Hepatocyte (in vitro differentiated cells): ENCODE measurements around the gene TMEM184C. TPM values are rescaled to one million over a fixed set of nuclear protein-coding genes. Genes with fewer than 3 reads are reported as not detected.
A peak's percentile ranks its signal among the peaks of the same experiment; 100 is the strongest.

Source experiments
- DNase-seq: peaks from one replicate; pipeline ENCODE4 v3.0.0-alpha.2; 2016; ENCODE audit warnings: low spot score
- H2AFZ ChIP-seq: fragments of 200-600 bp; sonication (generic); 2 replicates; pipeline ENCODE4 v1.6.0; 2016; ENCODE audit warnings: antibody characterized with exemption, mild to moderate bottlenecking
- H3K27ac ChIP-seq: fragments of 200-600 bp; sonication (generic); 2 replicates; pipeline ENCODE4 v1.5.1; 2016; ENCODE audit warnings: mild to moderate bottlenecking
- H3K27me3 ChIP-seq: fragments of 200-600 bp; sonication (generic); 2 replicates; pipeline ENCODE4 v1.6.1; 2016
- H3K36me3 ChIP-seq: fragments of 200-600 bp; sonication (generic); replicated peaks from 2 replicates; pipeline ENCODE4 v1.5.1; 2016; ENCODE audit warnings: low read depth; ENCODE audit not compliant: insufficient read depth
- H3K4me1 ChIP-seq: fragments of 200-600 bp; sonication (generic); 2 replicates; pipeline ENCODE4 v1.5.1; 2016; ENCODE audit warnings: mild to moderate bottlenecking, moderate library complexity; ENCODE audit not compliant: insufficient read depth
- H3K4me2 ChIP-seq: fragments of 200-600 bp; sonication (generic); 2 replicates; pipeline ENCODE4 v1.6.0; 2016
- H3K4me3 ChIP-seq: fragments of 200-600 bp; sonication (generic); 2 replicates; pipeline ENCODE4 v1.5.1; 2016; ENCODE audit warnings: mild to moderate bottlenecking
- H3K79me2 ChIP-seq: fragments of 200-600 bp; sonication (generic); 2 replicates; pipeline ENCODE4 v1.6.0; 2017; ENCODE audit warnings: mild to moderate bottlenecking
- H3K9me2 ChIP-seq: fragments of 200-600 bp; sonication (generic); replicated peaks from 2 replicates; pipeline ENCODE4 v1.6.0; 2017; ENCODE audit warnings: mild to moderate bottlenecking; ENCODE audit not compliant: insufficient read depth
- H3K9me3 ChIP-seq: fragments of 200-600 bp; sonication (generic); 2 replicates; pipeline ENCODE4 v1.5.1; 2016; ENCODE audit warnings: low read depth, mild to moderate bottlenecking
- H4K20me1 ChIP-seq: fragments of 200-600 bp; sonication (generic); 2 replicates; pipeline ENCODE4 v1.6.0; 2016; ENCODE audit warnings: mild to moderate bottlenecking; ENCODE audit not compliant: insufficient read depth, poor library complexity, severe bottlenecking
- CTCF ChIP-seq: fragments of 200-600 bp; sonication (generic); IDR thresholded peaks from 2 replicates; pipeline ENCODE4 v1.5.1; 2016; ENCODE audit warnings: antibody characterized with exemption, mild to moderate bottlenecking; ENCODE audit not compliant: poor library complexity
- EZH2 ChIP-seq: fragments of 200-600 bp; sonication (generic); IDR thresholded peaks from 2 replicates; pipeline ENCODE4 v1.6.1; 2016; ENCODE audit warnings: antibody characterized with exemption, mild to moderate bottlenecking, borderline replicate concordance
- EZH2phosphoT487 ChIP-seq: fragments of 200-600 bp; sonication (generic); IDR thresholded peaks from one replicate; pipeline ENCODE4 v1.6.1; 2018; ENCODE audit warnings: antibody characterized with exemption, mild to moderate bottlenecking, low read depth, moderate library complexity; ENCODE audit not compliant: unreplicated experiment, severe bottlenecking
- WGBS: methylation state at CpG from one replicate; pipeline ENCODE4 v1.1.6; 2016; ENCODE audit warnings: low lambda C conversion rate; ENCODE audit errors: missing lambda C conversion rate; 5-methylcytosine and 5-hydroxymethylcytosine counted together
- polyA plus RNA-seq: library from polyadenylated mRNA; unstranded; fragments of >200 nt; fragmentation: Nextera tagmentation; extraction: Ambion mirVana; gene quantifications from 2 replicates; pipeline ENCODE4 v1.2.1, GENCODE V29; 2016
- total RNA-seq: library from RNA; depleted of rRNA; stranded (reverse); fragments of >200 nt; gene quantifications from 2 replicates; pipeline ENCODE4 v1.2.3, GENCODE V29; 2014

The TMEM184C gene
- total RNA-seq, result 43.0 and 49.5 TPM in 2 replicates
- polyA plus RNA-seq, result 34.5 and 43.9 TPM in 2 replicates

- H3K27me3 ChIP-seq, result no peaks in the 10 kb centered on the region
- H4K20me1 ChIP-seq, result peaks cover 5% of the 10 kb centered on the region
- peaks cover 45% of the 10 kb centered on the region for H3K79me2 ChIP-seq
- H3K4me3 ChIP-seq, result peak within 1 kb of the TSS; percentile 43
- peak within 1 kb of the TSS; percentile 85 for H3K4me2 ChIP-seq
- TF ChIP-seq EZH2phosphoT487, result no peak
- no peak for TF ChIP-seq EZH2
- no peak for TF ChIP-seq CTCF
- H3K9me2 ChIP-seq, result no peaks in the 10 kb centered on the region
- DNase-seq, result peak; percentile 97
- H3K4me1 ChIP-seq, result peaks cover 22% of the 10 kb centered on the region
- H2AFZ ChIP-seq, result peak within 1 kb of the TSS; percentile 71
- H3K9me3 ChIP-seq, result no peaks in the 10 kb centered on the region
- 1% methylated on average over 36 of the region's 37 CpGs for WGBS
- H3K36me3 ChIP-seq, result no peaks in the 10 kb centered on the region
- H3K27ac ChIP-seq, result peak within 1 kb of the TSS; percentile 92
Measured at GRCh38 chr4:147617173-147617840, at the start of gene TMEM184C. TSS of gene TMEM184C (plus strand) at chr4:147617397. CDS start at chr4:147617957, 560 bp downstream.

- WGBS, result 54% methylated on average over 4 of the region's 4 CpGs
- H3K4me3 ChIP-seq, result no peak overlapping the region
- no peaks in the 10 kb centered on the region for H3K27me3 ChIP-seq
- no peak for DNase-seq
- no peaks in the 10 kb centered on the region for H3K4me1 ChIP-seq
- H3K9me2 ChIP-seq, result no peaks in the 10 kb centered on the region
- H2AFZ ChIP-seq, result no peak overlapping the region
- no peak overlapping the region for H3K4me2 ChIP-seq
- H3K36me3 ChIP-seq, result no peaks in the 10 kb centered on the region
- H4K20me1 ChIP-seq, result no peaks in the 10 kb centered on the region
- TF ChIP-seq CTCF (peak; percentile 29), EZH2phosphoT487 (no peak)
- H3K9me3 ChIP-seq, result no peaks in the 10 kb centered on the region
- H3K79me2 ChIP-seq, result no peaks in the 10 kb centered on the region
- H3K27ac ChIP-seq, result peak overlapping the region; percentile 59
Measured at GRCh38 chr4:147570616-147571015, 46.6 kb upstream of the TMEM184C start.

- peak overlapping the region; percentile 59 for H3K27ac ChIP-seq
Measured at GRCh38 chr4:147571036-147571770, 46.0 kb upstream of the TMEM184C start.

More at GRCh38 chr4:147571036-147571770, 46.0 kb upstream of the TMEM184C start:
- 52% methylated on average over 5 of the region's 5 CpGs for WGBS
- H3K36me3 ChIP-seq, result no peaks in the 10 kb centered on the region
- H3K4me1 ChIP-seq, result no peaks in the 10 kb centered on the region
- TF ChIP-seq CTCF, result no peak
- TF ChIP-seq EZH2phosphoT487, result no peak
- no peak for TF ChIP-seq EZH2
- no peak overlapping the region for H2AFZ ChIP-seq
- no peaks in the 10 kb centered on the region for H3K9me2 ChIP-seq
- no peaks in the 10 kb centered on the region for H3K9me3 ChIP-seq
- no peak overlapping the region for H3K4me2 ChIP-seq
- no peaks in the 10 kb centered on the region for H3K27me3 ChIP-seq
- no peak for DNase-seq
- H3K4me3 ChIP-seq, result no peak overlapping the region
- no peaks in the 10 kb centered on the region for H4K20me1 ChIP-seq
- H3K79me2 ChIP-seq, result no peaks in the 10 kb centered on the region
